ENCODE results near the gene BRAT1.

BRAT1 gene

DNA sequence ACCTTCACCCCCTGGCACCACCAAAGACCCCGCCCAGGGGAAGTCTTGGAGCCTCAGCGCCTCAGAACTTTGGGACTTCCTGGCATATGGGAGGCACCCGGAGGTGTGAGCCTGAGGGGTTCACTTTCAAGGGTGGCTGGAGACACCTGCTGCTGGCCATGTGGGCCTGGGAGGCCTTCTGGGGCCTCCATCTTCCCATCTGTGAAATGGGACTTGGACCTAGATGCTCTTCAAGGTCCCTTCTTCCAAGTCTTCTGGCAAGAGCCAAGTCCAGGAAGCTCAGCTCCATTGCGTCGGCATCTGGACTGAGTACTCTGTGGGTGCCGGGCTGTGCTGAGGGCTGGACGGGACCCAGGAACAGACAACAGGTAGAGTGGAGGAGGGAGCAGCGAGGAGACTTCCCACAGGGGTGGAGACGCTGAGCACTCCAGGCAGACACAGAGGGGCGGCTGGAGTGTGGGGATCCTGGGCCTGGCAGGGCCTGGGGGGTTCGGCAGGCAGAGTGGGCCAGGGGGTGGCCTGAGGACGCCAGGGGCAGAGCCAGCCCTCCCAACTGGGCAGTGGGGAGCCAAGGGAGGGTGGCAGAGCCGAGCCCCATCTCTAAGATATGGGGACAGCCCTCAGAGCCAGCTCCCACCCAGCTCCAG lies 45.1 kb downstream of the BRAT1 start:
- DNase-seq (ENCODE audit: low spot score) = no peak

DNA sequence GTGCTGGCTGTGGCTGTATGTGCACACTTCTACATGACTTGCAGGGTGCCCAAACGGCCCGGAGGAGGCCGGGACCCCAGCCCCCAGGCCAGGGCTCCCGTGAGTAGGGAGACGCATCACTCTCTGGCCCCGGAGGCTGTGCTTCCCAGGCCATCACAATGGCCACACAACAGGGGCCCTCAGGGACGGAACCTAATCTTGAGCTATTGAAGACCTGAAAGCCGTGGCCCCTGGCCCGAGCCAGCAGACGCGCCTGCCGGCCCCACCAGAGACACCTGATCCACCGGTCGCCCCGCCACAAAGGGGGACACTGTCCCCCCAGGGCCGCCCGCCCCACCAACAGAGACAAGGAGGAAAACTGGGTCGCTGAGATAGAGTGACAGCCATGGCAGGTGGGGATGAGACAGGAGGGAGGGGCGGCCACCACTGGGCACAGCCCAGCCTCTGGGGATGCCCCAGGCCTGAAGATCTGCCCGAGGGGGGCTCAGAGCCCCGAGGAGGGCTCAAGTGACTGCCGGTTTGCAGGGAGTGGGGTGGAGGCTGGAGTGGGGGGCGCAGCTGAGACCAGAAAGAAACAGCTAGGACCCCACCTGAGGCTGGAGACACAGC lies 45.9 kb downstream of the BRAT1 start:
- DNase-seq (ENCODE audit: low spot score) = no peak

DNA sequence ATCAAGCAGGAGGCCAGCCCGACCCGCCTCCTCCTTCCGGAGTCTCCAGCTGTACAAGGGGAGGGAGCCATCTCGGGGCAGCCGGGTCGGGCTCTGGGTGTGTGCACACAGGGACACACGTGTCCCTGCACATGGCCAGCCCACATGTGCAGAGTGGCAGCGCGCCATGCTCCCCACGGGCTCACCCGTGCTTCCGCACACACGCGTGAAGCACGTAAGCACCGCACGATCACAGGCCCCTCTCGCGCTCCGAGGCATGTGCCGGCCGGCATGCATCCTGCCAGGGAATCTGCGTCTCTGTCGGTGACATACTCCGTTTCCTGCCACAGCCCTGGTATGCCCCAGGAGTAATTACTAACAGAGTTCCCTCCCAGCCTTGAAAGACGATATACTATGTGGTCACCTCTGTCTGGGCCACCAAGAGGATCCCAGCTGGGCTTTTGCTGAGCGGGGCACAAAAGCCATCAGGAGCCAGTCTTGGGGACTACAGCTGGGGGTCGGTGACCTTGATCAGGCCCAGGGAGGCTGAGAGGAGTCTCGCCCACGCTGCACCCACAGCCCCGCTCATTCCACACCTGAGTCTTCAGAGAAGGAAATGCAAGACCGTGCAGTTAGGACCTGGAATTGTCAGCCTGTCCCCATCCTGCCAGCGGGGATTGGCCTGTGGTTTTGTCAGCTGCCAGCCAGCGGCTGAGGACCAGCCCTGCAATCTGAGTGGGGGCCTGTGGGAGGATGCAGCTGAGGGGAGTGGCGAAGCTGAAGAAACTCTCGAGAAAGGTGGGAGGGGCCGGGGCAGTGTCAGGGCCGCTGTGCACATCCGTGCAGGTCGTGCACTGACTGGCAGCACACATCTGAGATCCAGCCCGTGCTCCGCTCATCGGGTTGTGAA lies 46.8 kb downstream of the BRAT1 start:
- no peak for DNase-seq (ENCODE audit: low spot score)

DNA sequence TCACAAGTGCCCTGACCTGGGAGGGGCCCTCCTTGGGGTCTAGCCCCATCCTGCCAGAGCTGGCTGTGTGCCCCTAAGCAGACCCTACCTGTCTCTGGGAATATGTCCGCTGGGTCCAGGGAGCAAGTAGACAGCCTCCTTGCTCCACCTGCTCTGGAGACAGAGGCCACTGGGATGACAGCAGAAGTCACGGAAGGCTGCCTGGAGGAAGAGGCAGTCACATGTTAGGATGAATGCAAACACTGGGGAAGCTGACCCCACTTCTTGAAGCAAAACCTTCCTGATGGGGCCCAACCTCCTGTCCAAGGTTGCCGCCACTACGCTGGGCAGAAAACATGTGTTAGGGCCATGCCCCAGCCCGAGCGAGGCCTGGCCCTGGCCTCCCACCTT lies 47.4 kb downstream of the BRAT1 start:
- DNase-seq (ENCODE audit: low spot score) = no peak

DNA sequence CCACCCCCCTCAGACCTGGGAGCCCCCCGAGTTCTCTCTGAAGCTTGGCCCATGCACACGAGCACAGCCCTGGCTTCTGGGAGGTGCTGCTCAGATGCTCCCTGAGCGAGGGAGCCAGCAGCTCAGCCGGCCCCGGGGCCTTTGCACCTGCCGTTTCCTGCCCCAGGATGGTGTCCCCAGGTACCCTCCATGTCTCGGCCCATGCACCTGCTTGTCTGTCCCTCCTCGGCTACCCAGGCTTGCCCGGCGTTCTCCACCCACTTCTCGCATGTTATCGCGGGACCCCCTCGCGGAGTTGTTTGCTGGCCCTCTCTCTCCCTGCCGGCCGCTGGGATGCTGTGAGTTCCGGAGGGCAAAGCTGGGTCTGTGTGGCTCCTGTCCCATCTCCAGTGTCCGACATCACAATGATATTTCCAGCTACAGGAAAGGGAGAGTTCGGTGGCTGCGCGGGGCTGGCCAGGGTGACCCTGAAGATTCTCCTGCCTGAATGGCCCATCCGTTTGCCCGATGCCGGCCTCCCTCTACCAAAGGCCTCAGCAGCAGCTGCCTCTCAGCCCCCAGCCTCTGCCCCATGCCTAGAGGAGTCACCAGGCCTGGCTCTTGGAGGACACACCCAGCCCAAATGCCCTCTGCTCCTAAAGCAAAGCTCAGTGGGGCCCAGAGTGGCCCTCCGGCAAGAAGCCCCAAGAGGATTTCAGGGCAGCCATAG lies 48.0 kb downstream of the BRAT1 start:
- DNase-seq (ENCODE audit: low spot score) = no peak

DNA sequence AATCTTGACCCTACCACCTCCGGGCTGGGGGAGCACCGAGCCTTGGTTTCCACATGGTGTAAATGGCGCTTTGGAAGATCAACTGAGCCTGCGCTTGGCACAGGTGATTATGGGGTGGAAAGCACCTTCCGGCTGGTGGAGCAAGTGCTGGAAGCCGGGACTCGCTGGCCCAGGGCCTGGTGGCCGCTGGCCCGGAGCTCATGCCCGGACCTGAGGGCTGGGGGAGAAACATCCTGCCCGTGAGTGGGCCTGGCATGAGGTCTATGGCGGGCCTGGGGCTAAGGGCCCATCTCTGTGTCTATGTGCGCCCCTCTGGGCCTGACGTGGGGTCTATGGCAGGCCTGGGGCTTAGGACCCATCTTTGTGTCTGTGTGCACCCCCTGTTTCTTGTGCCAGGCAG lies 49.9 kb downstream of the BRAT1 start:
- DNase-seq (ENCODE audit: low spot score) = no peak

DNA sequence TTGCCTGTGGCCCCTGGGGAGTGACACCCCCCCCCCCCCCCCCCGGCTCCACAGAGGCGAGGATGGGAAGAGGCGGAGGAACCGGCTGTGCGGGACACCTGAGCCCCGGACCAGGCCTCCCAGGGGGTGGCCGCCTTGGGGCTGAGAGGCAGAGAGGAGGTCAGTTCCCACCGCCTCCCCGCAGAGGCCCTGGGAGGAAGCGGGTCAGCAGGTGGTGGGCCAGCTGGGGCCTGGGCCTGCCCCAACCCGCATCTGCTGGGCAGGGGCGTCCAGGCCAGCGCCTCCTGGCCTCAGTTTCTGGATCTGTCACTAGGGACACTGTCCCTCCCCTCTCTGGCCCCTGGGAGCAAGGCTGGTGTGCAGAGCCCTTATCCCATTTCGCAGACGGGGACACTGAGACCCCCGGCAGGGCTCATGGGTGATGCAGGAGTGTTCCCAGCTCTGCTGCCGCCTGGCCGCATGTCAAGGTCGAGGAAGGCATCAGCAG lies 50.4 kb downstream of the BRAT1 start:
- no peak for DNase-seq (ENCODE audit: low spot score)

DNA sequence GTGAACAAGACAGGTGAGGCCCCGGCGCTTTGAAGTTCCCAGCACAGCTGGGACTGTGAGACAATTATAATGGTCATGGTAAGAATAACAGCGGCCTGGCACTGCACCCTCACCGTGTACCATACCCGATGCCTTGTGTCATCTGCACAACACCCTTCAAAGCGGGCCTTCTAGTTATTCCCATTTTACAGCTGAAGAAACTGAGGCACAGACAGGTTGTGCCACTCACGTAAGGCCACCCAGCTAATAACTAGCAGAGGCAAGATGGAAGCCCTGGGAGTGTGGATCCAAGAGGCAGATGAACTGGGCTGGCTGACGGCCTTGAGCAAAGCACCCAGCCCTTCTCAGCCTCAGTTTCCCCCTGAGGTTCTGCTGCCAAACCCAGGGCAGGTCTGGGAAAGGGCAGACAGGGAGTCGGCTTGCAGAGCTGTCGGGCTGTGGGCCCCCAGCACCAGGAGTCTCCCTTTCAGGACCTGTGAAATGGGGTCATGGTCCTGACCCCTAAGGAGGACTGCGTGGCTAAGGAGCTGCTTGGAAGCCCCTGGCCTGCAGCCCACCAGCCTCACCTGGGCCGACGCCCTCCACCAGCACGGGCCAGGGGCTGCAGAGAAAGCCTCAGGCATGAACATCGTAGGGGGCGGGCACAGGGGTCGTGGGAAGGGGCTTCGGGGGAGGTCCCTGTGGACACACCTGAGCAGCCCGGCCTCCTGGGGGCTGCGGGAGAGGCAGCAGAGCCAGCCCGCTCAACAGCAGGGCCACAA lies 51.0 kb downstream of the BRAT1 start:
- no peak for DNase-seq (ENCODE audit: low spot score)

DNA sequence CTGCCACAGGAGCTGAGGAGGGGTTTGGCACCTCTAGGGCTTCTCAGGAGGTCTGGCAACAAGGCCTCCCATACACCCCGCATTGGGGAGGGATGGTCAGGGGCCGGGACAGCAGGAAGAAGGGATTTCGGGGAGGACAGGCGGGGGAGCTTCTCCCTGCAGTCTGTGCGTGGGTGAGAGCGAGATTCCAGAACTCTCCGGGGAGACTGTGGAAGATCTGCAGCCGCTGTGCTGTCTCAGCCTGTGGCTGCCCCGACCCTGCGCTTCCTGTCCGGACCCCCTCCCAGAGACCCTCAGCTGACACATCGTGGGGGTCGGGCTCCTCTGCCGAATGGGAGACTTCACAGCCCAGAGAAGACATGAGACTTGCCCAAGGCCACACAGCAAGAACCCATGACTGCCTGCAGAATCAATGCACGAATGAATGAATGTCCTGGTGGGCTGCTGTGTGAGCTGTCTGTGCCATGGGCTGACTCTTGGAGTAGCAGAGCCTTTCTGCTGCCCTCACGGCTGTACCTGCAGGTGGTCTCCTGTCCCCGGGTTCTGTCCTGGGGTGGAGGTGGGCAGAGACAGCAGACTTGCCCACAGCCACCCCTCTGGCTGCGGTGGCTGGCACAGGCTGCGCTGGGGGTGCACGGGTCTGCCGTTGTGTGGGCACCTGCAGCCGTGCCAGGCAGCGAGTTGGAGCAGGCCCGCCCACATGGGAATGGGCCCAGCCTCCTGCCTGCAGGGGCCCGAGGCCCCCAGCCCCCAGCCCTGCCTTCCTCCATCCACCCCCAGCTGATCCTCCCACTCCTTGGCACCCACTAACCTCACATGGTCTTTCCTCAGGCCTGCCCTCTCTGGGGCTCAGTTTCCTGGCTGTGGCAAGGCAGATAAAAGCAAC lies 52.0 kb downstream of the BRAT1 start:
- DNase-seq (ENCODE audit: low spot score) = no peak

DNA sequence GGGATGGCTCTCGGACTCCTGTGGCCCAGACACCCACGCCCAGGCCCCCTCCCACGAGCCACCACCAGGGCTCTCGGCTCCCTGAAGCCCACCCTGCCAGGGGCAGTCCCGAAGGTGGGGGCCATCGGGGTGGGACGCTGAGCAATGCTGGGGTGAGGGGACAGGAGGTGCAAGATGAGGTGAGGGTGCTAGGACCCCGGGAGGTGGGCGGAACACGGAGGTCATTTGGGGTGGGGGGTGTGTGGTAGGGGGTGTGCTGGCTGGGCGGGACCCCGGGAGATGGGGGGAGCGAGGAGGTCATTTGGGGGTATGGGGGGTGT lies 52.7 kb downstream of the BRAT1 start:
- no peak for DNase-seq (ENCODE audit: low spot score)

DNA sequence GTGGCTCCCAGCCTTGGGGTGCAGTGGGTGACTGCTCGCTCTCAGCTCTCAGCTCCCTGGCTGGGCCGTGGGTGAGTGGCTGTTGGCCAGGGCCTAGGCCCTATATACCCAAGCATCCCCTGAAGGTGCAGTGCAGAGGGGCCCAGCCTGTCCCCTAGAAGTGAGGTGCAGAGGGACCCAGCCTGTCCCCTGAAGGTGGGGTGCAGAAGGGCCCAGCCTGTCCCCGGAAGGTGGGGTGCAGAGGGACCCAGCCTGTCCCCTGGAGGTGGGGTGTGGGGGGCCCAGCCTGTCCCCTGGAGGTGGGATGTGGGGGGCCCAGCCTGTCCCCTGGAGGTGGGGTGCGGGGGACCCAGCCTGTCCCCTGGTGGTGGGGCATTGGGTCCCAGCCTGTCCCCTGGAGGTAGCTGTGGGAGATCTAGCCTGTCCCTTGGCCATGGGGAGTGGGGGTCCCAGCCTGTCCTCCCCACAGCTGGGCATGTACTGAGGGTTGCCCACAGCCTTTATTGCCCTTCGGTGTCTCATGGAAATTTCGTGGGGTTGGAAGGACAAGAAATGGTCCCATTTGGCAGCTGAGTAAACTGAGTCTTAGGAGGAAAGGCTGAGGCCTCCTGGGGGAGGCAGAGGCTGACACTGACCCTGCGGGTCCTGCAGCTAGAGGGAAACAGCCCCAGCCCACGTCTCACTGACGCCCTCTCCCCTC lies 53.2 kb downstream of the BRAT1 start:
- DNase-seq (ENCODE audit: low spot score) = no peak

DNA sequence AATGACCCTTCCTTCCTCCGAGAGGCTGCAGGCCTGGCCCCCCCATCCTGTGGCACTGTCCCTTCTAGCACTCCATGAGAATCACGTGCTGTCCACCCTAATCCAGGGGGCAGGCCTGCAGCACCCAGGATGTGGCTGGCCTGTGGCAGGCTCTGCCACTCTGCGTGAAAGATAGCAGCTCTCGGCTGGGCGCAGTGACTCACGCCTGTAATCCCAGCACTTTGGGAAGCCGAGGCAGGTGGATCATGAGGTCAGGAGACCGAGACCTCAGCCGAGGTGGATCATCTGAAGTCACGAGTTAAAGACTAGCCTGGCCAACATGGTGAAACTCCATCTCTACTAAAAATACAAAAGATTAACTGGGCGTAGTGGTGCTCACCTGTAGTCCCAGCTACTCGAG lies 54.6 kb downstream of the BRAT1 start:
- DNase-seq (ENCODE audit: low spot score) = no peak

DNA sequence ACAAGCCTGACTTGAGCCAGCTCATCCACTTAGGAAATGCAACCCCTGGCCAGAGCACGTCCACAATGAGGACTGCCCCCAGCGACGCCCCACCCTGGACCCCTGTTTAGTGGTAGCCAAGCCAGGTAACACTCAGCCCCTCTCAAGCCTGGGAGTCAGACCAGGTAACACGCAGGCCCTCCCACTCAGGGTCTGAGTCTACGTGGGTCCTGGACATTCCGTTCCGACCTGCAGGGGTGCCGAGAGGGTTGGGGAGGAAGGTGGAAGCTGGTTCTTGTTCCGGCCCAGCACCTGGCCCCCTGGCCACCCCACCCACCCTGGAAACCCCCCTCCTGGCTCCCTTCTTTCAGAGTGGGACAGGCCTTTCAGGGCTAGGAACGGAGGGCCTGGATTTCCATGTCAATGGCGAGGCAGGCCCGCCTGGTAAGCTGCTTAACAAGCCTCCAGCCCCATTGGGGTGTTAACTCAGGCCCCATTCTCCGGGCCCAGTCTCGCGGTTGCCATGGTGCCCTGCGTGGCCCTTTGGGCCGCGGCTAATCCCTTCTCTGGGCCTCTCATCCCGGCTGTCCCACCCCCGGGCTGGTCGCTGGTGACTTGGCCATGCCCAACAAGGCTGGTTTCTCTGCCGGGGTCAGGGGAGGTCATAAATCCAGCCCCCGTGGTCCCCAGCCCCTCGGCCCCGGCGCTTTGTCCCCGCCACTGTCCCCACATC lies 55.4 kb downstream of the BRAT1 start:
- DNase-seq (ENCODE audit: low spot score) = no peak

DNA sequence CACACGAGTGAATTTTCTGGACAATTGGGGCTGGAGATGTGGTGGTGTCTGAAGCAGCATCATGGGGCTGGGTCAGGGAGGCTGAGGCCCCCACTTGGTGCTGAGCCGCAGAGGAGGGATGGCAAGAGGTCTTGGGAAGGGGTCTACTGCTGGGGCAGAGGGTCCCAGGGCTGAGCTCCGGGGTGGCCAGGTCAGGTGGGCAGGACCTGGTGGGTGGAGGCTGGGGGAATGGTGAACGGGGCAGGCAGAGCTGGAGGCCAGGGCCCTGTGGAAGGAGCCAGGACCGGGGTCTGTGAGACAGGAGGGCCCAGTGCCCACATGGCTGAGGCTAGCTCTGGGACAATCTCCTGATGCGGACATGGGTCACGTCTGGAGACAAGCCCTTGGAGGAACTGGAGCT lies 56.1 kb downstream of the BRAT1 start:
- DNase-seq (ENCODE audit: low spot score) = no peak

DNA sequence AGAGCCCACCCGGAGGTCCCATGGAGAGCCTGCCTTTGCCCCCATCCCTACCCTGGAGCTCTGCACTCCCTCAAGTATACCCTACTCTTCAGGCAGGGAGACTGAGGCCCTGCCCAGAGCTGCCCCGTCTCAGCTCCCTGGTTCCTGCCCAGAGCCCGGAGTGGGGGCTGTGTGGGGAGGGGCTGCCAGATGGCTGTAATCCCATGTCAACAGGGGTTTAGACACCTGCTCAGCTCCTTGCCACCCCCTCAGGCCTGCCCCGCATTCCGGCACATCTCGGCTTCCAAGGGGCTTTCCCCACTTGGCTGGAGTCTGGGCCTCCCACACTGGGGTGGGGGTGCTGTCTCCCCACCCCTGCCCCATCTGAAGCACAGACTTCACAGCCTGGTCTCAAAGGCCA lies 56.6 kb downstream of the BRAT1 start:
- no peak for DNase-seq (ENCODE audit: low spot score)

DNA sequence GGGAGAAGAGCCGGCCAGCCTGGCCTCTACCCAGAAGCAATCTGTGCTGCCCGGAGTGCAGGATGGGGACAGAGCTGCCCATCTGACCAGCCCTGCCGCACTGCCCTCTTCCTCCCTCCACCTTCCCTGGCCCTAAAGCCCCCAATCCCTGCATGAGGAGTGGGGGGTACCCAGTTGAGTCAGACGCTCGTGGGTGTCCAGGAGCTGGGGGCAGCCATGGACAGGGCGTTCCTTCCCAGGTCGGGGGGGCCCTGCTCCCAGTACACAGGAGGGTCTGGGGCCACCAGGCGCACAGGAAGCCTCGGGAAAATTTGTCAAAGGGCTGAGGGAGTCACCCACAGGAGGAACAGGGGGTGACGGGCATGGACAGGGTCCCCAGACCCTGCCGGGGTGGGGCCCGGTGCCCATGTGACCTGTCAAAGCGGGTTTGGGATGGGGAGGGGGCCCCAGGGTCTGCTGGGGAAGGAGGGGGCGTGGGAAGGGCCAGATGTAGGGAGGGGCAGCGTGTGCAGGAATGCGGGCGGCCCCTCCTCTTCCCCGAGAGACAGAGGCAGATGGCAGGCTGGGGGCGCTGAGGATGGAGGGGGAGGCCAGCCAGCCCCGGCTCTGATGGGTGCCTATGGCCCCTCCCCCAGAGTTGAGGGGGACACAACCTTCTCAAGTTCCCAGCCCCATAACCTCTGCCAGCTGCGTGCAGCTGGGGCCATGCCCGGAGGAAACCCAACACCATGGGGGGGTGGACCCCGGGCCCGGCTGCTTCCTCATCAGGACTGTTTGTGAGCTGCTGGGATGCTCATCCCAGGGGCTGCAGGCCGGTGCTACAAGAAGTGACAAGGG lies 57.6 kb downstream of the BRAT1 start:
- no peak for DNase-seq (ENCODE audit: low spot score)

DNA sequence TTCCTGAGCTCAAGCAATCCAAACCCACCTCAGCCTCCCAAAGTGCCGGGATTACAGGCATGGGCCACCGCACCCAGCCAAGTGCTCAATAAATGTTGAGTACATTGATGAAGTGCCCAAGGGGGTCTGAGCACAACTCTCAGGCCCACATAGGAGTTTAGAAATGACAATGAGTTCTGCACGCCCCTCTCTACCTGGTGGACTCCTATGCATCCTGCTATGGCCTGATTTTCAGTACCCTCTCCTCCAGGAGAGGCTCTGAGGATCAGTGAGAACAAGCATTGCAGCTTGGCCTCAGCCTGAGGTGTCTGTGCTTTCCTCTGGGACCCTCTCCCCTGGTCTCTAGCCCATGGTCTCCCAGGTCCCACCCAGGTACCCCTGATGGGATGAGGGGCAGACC lies 58.3 kb downstream of the BRAT1 start:
- DNase-seq (ENCODE audit: low spot score) = no peak

DNA sequence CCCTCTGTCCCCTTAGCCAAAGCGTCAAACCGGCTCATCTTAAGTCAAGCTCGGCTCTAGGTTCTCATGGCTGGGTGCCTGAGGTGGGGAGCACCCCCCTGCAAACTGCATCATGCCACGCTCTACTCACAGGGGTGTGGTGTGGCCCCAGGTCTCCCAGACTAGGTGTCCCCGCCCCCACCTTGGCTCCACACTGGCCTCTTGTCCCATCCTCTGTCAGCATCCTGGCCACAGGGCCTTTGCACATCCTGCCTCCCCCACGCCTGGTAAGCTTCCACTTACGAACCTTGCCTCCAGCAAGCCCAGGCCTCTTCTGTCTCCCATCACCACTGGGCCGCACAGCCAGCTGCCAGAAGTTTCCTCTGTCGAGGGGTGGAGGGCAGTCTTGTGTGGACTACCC lies 58.9 kb downstream of the BRAT1 start:
- DNase-seq (ENCODE audit: low spot score) = no peak
